Astrocyte of the cerebellum (primary cell): Measurements from ENCODE around the gene VAMP2.

Source experiments
- DNase-seq: peaks from one replicate; pipeline ENCODE4 v3.0.0-alpha.2; 2011; ENCODE audit warnings: low read depth
- H3K4me3 ChIP-seq: 2 replicates; pipeline ENCODE4 v1.5.1; 2011; ENCODE audit warnings: mild to moderate bottlenecking, low read depth, low read length, moderate library complexity
- CTCF ChIP-seq: IDR thresholded peaks from 2 replicates; pipeline ENCODE4 v1.5.1; 2012; ENCODE audit warnings: low read length, low read depth, moderate library complexity, mild to moderate bottlenecking; ENCODE audit errors: missing control alignments
- in situ Hi-C: cut with HindIII; loops from 2 replicates; pipeline ENCODE4 v1.10.0; 2017; ENCODE audit warnings: low sequenced_read_pairs

Gene VAMP2

GRCh38 chr17:8155996-8156245, 6.8 kb downstream of the VAMP2 start:
- peak overlapping the region; percentile 70 for H3K4me3 ChIP-seq
- DNase-seq, result no peak
- in situ Hi-C loops, result no loop called here
- no peak for TF ChIP-seq CTCF

GRCh38 chr17:8155231-8155995, 7.3 kb downstream of the VAMP2 start:
- in situ Hi-C loops, result no loop called here
- TF ChIP-seq CTCF, result no peak
- H3K4me3 ChIP-seq, result peak overlapping the region; percentile 70
- DNase-seq, result no peak

GRCh38 chr17:8154608-8155155, 8.1 kb downstream of the VAMP2 start:
- DNase-seq, result no peak
- in situ Hi-C loops, result loop anchor here (5.0 kb wide), 1 partner anchor 42 kb away; no protein-coding TSS in a partner anchor
- H3K4me3 ChIP-seq, result peak overlapping the region; percentile 70
- no peak for TF ChIP-seq CTCF

GRCh38 chr17:8153957-8154607, 8.7 kb downstream of the VAMP2 start:
- peak; percentile 98 for DNase-seq
- H3K4me3 ChIP-seq, result peak overlapping the region; percentile 70
- in situ Hi-C loops, result loop anchor here (5.0 kb wide), 1 partner anchor 42 kb away; no protein-coding TSS in a partner anchor
- TF ChIP-seq CTCF, result no peak

- in situ Hi-C loops, result loop anchor here (5.0 kb wide), 1 partner anchor 41 kb away; no protein-coding TSS in a partner anchor
- DNase-seq, result peak; percentile 88
- no peak for TF ChIP-seq CTCF
- peak overlapping the region; percentile 27 for H3K4me3 ChIP-seq
Observed at GRCh38 chr17:8153525-8153956, 9.2 kb downstream of the VAMP2 start.

GRCh38 chr17:8153031-8153451, 9.7 kb downstream of the VAMP2 start:
- no peak for TF ChIP-seq CTCF
- H3K4me3 ChIP-seq, result peak overlapping the region; percentile 94
- in situ Hi-C loops, result loop anchor here (5.0 kb wide), 1 partner anchor 41 kb away; no protein-coding TSS in a partner anchor
- DNase-seq, result no peak
